ENCODE results near the gene MOB3A. TPM values are rescaled to one million over a fixed set of nuclear protein-coding genes. Genes with fewer than 3 reads are reported as not detected.

The MOB3A gene
- polyA plus RNA-seq, 1 of the 3 experiments (the other 2 are of a cell fraction) = 24.1 TPM

DNA sequence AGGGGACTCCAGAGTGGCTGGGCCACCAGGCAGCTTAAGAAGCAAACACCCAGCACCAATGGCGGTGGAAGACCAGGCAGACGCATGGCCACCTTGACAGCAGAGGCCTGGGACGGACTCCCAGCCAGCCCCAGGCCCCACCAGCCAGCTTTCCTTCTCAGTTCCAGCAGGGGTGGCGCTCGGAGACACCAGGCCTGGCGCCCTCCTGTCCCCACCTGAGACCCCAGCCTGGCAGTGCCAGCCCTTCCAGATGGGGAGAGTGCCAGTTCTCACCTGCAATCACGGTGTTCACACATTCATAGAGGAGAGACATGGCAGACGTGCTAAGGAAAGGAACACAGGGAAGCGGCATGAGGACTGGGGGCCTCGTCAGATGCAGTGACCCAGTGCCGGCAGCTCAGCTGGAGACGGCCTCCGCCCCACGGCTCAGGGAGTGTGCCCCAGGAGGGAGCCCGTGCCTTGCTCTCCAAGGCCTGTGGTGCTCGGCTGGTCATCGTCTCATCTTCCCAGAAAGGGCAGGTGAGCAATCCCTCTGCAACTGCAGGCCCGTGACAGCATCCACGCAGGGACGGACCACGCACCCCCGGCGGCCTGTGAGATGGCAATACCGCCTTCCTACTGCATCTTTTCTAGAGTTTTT, 30.9 kb upstream of the MOB3A start:
- Histone ChIP-seq H3K27ac (ENCODE audit: low read depth in 2 of 2, low read length in 1 of 2) (no peak overlapping the region), H3F3A (replicated peaks; ENCODE audit: insufficient read depth) (no peaks in the 10 kb centered on the region), H2AFZ (ENCODE audit: low read depth) (no peak overlapping the region), H3K79me2 (ENCODE audit: insufficient read depth) (peaks cover 30% of the 10 kb centered on the region; the same call in 1 of the 2 replicates), H4K20me1 (ENCODE audit: insufficient read depth) (peaks cover 64% of the 10 kb centered on the region), H3K27me3 (ENCODE audit: insufficient read depth) (no peaks in the 10 kb centered on the region), H3K9me3 (no peaks in the 10 kb centered on the region), H3K4me3 (ENCODE audit: low read depth in 2 of 2, low read length in 1 of 2) (no peak overlapping the region), H3K9ac (no peak overlapping the region), H3K9me2 (no peaks in the 10 kb centered on the region), H3K4me2 (no peak overlapping the region), H3K36me3 (replicated peaks in 1 of 2; ENCODE audit: control insufficient read depth in 1 of 2, insufficient read depth in 2 of 2, low read length in 1 of 2) (peaks cover 24 to 67% of the 10 kb centered on the region in 2 experiments), H3K4me1 (ENCODE audit: control insufficient read depth in 1 of 2, insufficient read depth in 2 of 2, low read depth in 1 of 2, low read length in 1 of 2) (no peaks in the 10 kb centered on the region)
- WGBS (ENCODE audit: low lambda C conversion rate) = 93% methylated on average over 14 of the region's 24 CpGs
- TF ChIP-seq, protein P1, sequence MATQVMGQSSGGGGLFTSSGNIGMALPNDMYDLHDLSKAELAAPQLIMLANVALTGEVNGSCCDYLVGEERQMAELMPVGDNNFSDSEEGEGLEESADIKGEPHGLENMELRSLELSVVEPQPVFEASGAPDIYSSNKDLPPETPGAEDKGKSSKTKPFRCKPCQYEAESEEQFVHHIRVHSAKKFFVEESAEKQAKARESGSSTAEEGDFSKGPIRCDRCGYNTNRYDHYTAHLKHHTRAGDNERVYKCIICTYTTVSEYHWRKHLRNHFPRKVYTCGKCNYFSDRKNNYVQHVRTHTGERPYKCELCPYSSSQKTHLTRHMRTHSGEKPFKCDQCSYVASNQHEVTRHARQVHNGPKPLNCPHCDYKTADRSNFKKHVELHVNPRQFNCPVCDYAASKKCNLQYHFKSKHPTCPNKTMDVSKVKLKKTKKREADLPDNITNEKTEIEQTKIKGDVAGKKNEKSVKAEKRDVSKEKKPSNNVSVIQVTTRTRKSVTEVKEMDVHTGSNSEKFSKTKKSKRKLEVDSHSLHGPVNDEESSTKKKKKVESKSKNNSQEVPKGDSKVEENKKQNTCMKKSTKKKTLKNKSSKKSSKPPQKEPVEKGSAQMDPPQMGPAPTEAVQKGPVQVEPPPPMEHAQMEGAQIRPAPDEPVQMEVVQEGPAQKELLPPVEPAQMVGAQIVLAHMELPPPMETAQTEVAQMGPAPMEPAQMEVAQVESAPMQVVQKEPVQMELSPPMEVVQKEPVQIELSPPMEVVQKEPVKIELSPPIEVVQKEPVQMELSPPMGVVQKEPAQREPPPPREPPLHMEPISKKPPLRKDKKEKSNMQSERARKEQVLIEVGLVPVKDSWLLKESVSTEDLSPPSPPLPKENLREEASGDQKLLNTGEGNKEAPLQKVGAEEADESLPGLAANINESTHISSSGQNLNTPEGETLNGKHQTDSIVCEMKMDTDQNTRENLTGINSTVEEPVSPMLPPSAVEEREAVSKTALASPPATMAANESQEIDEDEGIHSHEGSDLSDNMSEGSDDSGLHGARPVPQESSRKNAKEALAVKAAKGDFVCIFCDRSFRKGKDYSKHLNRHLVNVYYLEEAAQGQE (IDR thresholded peaks at IDR 0.05; ENCODE audit: low read depth, low read length) = no peak
- no peak for TF ChIP-seq RFX5 (IDR thresholded peaks at IDR 0.05; ENCODE audit: low read length)
- no peak for TF ChIP-seq GATA2 (CRISPR knock-in tag; IDR thresholded peaks at IDR 0.05)
- TF ChIP-seq EP300 (IDR thresholded peaks at IDR 0.05; ENCODE audit: borderline replicate concordance in 1 of 2, low read depth in 1 of 2, low read length in 1 of 2) = no peak
- no peak for TF ChIP-seq YY1 (IDR thresholded peaks at IDR 0.05; ENCODE audit: low read depth)
- no peak for TF ChIP-seq EZH2phosphoT487 (IDR thresholded peaks at IDR 0.05; ENCODE audit: borderline replicate concordance, low read depth)
- TF ChIP-seq RAD21 (IDR thresholded peaks at IDR 0.05; ENCODE audit: low read length) = no peak
- DNase-seq = no peak
- ChIA-PET POLR2A (interaction anchor here (0.6 kb wide), 1 partner anchor 15 kb away, joined by 3 read pairs; no protein-coding TSS in a partner anchor), CTCF (interaction anchor here (1.2 kb wide), 1 partner anchor 189 kb away, joined by 3 read pairs; no protein-coding TSS in a partner anchor)

DNA sequence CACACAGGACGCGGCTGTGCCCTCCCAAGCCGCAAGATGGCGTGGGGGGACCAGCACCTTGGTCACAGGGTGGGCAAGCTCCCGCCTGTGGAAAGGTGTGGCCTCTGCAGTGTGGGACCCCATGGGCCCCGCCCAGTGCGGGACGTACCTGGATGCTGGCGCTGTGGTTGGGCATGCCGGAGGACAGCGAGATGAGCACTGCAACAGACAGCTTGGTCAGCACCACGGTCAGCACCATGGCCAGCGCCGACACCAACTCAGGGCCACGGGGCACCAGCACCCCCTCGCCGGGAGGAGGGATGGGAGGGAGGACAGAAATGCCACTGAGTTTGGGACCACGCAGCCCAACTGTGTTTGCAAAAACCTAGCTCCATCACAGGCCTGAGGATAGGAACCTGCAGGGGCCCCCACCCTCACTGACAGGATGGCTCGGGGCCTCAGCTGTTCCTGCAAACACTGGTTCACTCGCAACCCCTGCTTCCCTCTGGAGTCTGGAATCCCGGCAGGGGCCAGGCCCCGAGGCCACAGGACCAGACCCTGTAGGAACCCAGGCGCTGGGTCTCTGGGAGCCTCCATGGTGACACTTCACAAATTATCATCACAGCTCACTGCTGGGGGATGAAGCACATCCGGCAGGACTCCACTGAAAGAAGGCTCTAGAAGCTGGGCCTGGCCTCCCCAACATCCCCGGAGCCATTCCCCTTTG, 27.7 kb upstream of the MOB3A start:
- POLR2A ChIA-PET = no interaction called here
- DNase-seq = no peak
- Histone ChIP-seq H3K9ac (no peak overlapping the region), H3K9me2 (no peaks in the 10 kb centered on the region), H3K4me1 (ENCODE audit: control insufficient read depth in 1 of 2, insufficient read depth in 2 of 2, low read depth in 1 of 2, low read length in 1 of 2) (no peaks in the 10 kb centered on the region), H3K79me2 (ENCODE audit: insufficient read depth) (peaks cover 15% of the 10 kb centered on the region; the same call in 1 of the 2 replicates), H4K20me1 (ENCODE audit: insufficient read depth) (peaks cover 47% of the 10 kb centered on the region), H3K9me3 (no peaks in the 10 kb centered on the region), H3K27ac (ENCODE audit: low read depth in 2 of 2, low read length in 1 of 2) (no peak overlapping the region), H2AFZ (ENCODE audit: low read depth) (no peak overlapping the region), H3F3A (replicated peaks; ENCODE audit: insufficient read depth) (no peaks in the 10 kb centered on the region), H3K4me2 (no peak overlapping the region), H3K27me3 (ENCODE audit: insufficient read depth) (no peaks in the 10 kb centered on the region), H3K36me3 (replicated peaks in 1 of 2; ENCODE audit: control insufficient read depth in 1 of 2, insufficient read depth in 2 of 2, low read length in 1 of 2) (peaks cover 20 to 69% of the 10 kb centered on the region in 2 experiments), H3K4me3 (ENCODE audit: low read depth in 2 of 2, low read length in 1 of 2) (no peak overlapping the region)
- CTCF ChIA-PET = no interaction called here
- TF ChIP-seq, protein P1 (IDR thresholded peaks at IDR 0.05; ENCODE audit: low read depth, low read length) = peak; percentile 94
- no peak for TF ChIP-seq EZH2phosphoT487 (IDR thresholded peaks at IDR 0.05; ENCODE audit: borderline replicate concordance, low read depth)
- WGBS (ENCODE audit: low lambda C conversion rate) = 100% methylated on average over 7 of the region's 25 CpGs
